Kidney (tissue), 14 donors: Measurements from ENCODE around the gene EEIG2. TPM values are rescaled to one million over a fixed set of nuclear protein-coding genes. Genes with fewer than 3 reads are reported as not detected.
A peak's percentile ranks its signal among the peaks of the same experiment; 100 is the strongest.

Experiments
- DNase-seq, 5 donors: peaks; one replicate each; pipeline ENCODE4 v3.0.0-alpha.2; 2013 to 2020
- FAIRE-seq: peaks from 2 replicates; lab custom pipeline; 2012; peaks lifted over from hg19 to GRCh38; lab: Jason Lieb, UNC
- H3K27ac ChIP-seq, 2 donors: one replicate each; pipeline ENCODE4 v1.7.0; 2013; ENCODE audit warnings: low read depth in 2 of 2, low read length in 2 of 2, inconsistent platforms in 1 of 2
- H3K27me3 ChIP-seq: one replicate; pipeline ENCODE4 v1.7.1; 2013; ENCODE audit warnings: low read length, inconsistent platforms; ENCODE audit not compliant: control insufficient read depth, insufficient read depth
- H3K36me3 ChIP-seq, 3 donors: one replicate each; pipeline versions ENCODE4 v1.7.0 to v1.7.1; 2013; ENCODE audit warnings: low read length in 3 of 3, control low read depth in 1 of 3, inconsistent platforms in 1 of 3; ENCODE audit not compliant: insufficient read depth in 3 of 3, control insufficient read depth in 2 of 3
- H3K4me1 ChIP-seq, 3 donors: one replicate each; pipeline versions ENCODE4 v1.7.0 to v1.7.1; 2013; ENCODE audit warnings: low read length in 3 of 3, inconsistent platforms in 1 of 3, low read depth in 1 of 3; ENCODE audit not compliant: control insufficient read depth in 2 of 3, insufficient read depth in 2 of 3
- H3K4me3 ChIP-seq, 3 donors: one replicate each; pipeline versions ENCODE4 v1.7.0 to v1.8.1; 2013; ENCODE audit warnings: low read length in 3 of 3, control low read depth in 1 of 3, inconsistent platforms in 1 of 3
- H3K9ac ChIP-seq, 3 donors: one replicate each; pipeline versions ENCODE4 v1.7.0 to v1.7.1; 2013; ENCODE audit warnings: low read length in 3 of 3, control low read depth in 1 of 3, inconsistent platforms in 1 of 3
- H3K9me3 ChIP-seq, 3 donors: one replicate each; pipeline versions ENCODE4 v1.7.0 to v1.7.1; 2013; ENCODE audit warnings: low read length in 3 of 3, control low read depth in 1 of 3, inconsistent platforms in 1 of 3; ENCODE audit not compliant: control insufficient read depth in 2 of 3, insufficient read depth in 1 of 3
- CTCF ChIP-seq: IDR thresholded peaks from 3 replicates; pipeline ENCODE4 v1.5.1; 2012; ENCODE audit warnings: mild to moderate bottlenecking, moderate library complexity, borderline replicate concordance; ENCODE audit not compliant: insufficient read depth; ENCODE audit errors: extremely low read depth
- intact Hi-C: fragments of 100-400 bp; cut with DNase I; formaldehyde crosslinking; loops from one replicate; pipeline ENCODE4 v1.11.1; 2022
- polyA plus RNA-seq: library from polyadenylated mRNA; stranded (reverse); fragments of 350-450 nt; fragmentation: Illumina TruSeq; extraction: RNeasy Lipid Tissue Mini Kit (QIAGEN cat#74804); gene quantifications from one replicate; pipeline ENCODE4 v1.2.3, GENCODE V29; 2014; ENCODE audit warnings: low read depth, low replicate concordance; ENCODE audit not compliant: insufficient read depth
- total RNA-seq: library from RNA; stranded (reverse); fragmentation: NEBNext Ultra II Directional; extraction: Animal tissue kit (Norgen Biotek cat#: 25700); gene quantifications from one replicate; pipeline ENCODE4 v1.2.1, GENCODE V29; 2021
- donor health status: control.
- donor health status: control.
- donor health status: control.
- donor health status: control.
- donor health status: control.
- donor health status: DM: yes; HTN: yes; CAD: no.
- donor health status: Normal renal cell carcinoma (clear cell type).

The EEIG2 gene
- total and polyA plus RNA-seq, 2 donors from 2014 or later: 1.7 to 8.3 TPM

GRCh38 chr1:108560189-108560873 is 431 bp downstream of the EEIG2 start:
- Histone ChIP-seq H3K36me3 (no peaks in the 10 kb centered on the region), H3K9ac (peak overlapping the region; percentile 56 to 83 (median 70)), H3K27me3 (no peaks in the 10 kb centered on the region), H3K27ac (peak overlapping the region in 1 of 2 donors; percentile 26), H3K4me3 (peak overlapping the region; percentile 74 to 81 (median 76)), H3K4me1 (peaks cover 0 to 4% (median 4%) of the 10 kb centered on the region in 3 donors), H3K9me3 (no peaks in the 10 kb centered on the region)
- FAIRE-seq (no peak), DNase-seq (peak in 4 of 5 donors; percentile 64 to 83 (median 71))
- no peak for TF ChIP-seq CTCF
- intact Hi-C loops: no loop called here

GRCh38 chr1:108560874-108561459 is 1.1 kb downstream of the EEIG2 start:
- peak overlapping the region in 1 of 2 donors; percentile 26 for H3K27ac ChIP-seq
- TF ChIP-seq CTCF: no peak
- FAIRE-seq: no peak
- H3K4me3 ChIP-seq: peak overlapping the region; percentile 74 to 81 (median 76)
- H3K4me1 ChIP-seq: peaks cover 0 to 4% (median 4%) of the 10 kb centered on the region in 3 donors
- DNase-seq: peak; percentile 29 to 75 (median 55)
- no peaks in the 10 kb centered on the region for H3K36me3 ChIP-seq
- peak overlapping the region; percentile 56 to 83 (median 70) for H3K9ac ChIP-seq
- intact Hi-C loops: no loop called here
- H3K27me3 ChIP-seq: no peaks in the 10 kb centered on the region
- H3K9me3 ChIP-seq: no peaks in the 10 kb centered on the region

GRCh38 chr1:108561689-108562326 is 1.9 kb downstream of the EEIG2 start:
- intact Hi-C loops: no loop called here
- TF ChIP-seq CTCF: peak; percentile 56
- Histone ChIP-seq H3K4me3 (peak overlapping the region in 1 of 3 donors; percentile 2), H3K27ac (no peak overlapping the region), H3K36me3 (no peaks in the 10 kb centered on the region), H3K27me3 (no peaks in the 10 kb centered on the region), H3K9ac (no peak overlapping the region), H3K4me1 (peaks cover 0 to 4% (median 4%) of the 10 kb centered on the region in 3 donors), H3K9me3 (no peaks in the 10 kb centered on the region)
- DNase-seq (peak; percentile 47 to 83 (median 61)), FAIRE-seq (no peak)
